Measurements from ENCODE around the gene TENM4. TPM values are rescaled to one million over a fixed set of nuclear protein-coding genes. Genes with fewer than 3 reads are reported as not detected.
A peak's percentile ranks its signal among the peaks of the same experiment; 100 is the strongest.

Gene TENM4
- total and polyA plus RNA-seq, 2 experiments from 2014 or later = 19.0 to 105 TPM

- H3K4me1 ChIP-seq (ENCODE audit: low read depth) = peaks cover 3% of the 10 kb centered on the region
- TF ChIP-seq CTCF (IDR thresholded peaks at IDR 0.05; ENCODE audit: low read depth, low read length) = no peak
- H3K36me3 ChIP-seq = no peaks in the 10 kb centered on the region
- no peak overlapping the region for H3K27ac ChIP-seq
- no peaks in the 10 kb centered on the region for H3K27me3 ChIP-seq
- H3K4me3 ChIP-seq = no peak overlapping the region
- DNase-seq (ENCODE audit: low read depth in 1 of 2, low spot score in 1 of 2) = no peak
- H3K9me3 ChIP-seq (ENCODE audit: low read depth) = no peaks in the 10 kb centered on the region
Measured at GRCh38 chr11:79249295-79249993, 191.4 kb downstream of the TENM4 start.

- Histone ChIP-seq H3K4me3 (no peak overlapping the region), H3K27ac (no peak overlapping the region), H3K27me3 (no peaks in the 10 kb centered on the region), H3K9me3 (ENCODE audit: low read depth) (no peaks in the 10 kb centered on the region), H3K4me1 (ENCODE audit: low read depth) (peaks cover 3% of the 10 kb centered on the region), H3K36me3 (no peaks in the 10 kb centered on the region)
- no peak for TF ChIP-seq CTCF (IDR thresholded peaks at IDR 0.05; ENCODE audit: low read depth, low read length)
- DNase-seq (ENCODE audit: low read depth in 1 of 2, low spot score in 1 of 2) = no peak
Measured at GRCh38 chr11:79244798-79245197, 196.0 kb downstream of the TENM4 start.

- Histone ChIP-seq H3K4me3 (no peak overlapping the region), H3K4me1 (ENCODE audit: low read depth) (peaks cover 3% of the 10 kb centered on the region), H3K9me3 (ENCODE audit: low read depth) (no peaks in the 10 kb centered on the region), H3K27me3 (no peaks in the 10 kb centered on the region), H3K27ac (no peak overlapping the region), H3K36me3 (no peaks in the 10 kb centered on the region)
- TF ChIP-seq CTCF (IDR thresholded peaks at IDR 0.05; ENCODE audit: low read depth, low read length) = no peak
- DNase-seq (ENCODE audit: low read depth in 1 of 2, low spot score in 1 of 2) = peak in 1 of 2 donors; percentile 92
Measured at GRCh38 chr11:79244241-79244772, 196.5 kb downstream of the TENM4 start.

- Histone ChIP-seq H3K27ac (no peak overlapping the region), H3K9me3 (ENCODE audit: low read depth) (no peaks in the 10 kb centered on the region), H3K4me3 (no peak overlapping the region), H3K27me3 (no peaks in the 10 kb centered on the region), H3K4me1 (ENCODE audit: low read depth) (peaks cover 3% of the 10 kb centered on the region), H3K36me3 (no peaks in the 10 kb centered on the region)
- DNase-seq (ENCODE audit: low read depth in 1 of 2, low spot score in 1 of 2) = no peak
- TF ChIP-seq CTCF (IDR thresholded peaks at IDR 0.05; ENCODE audit: low read depth, low read length) = no peak
Measured at GRCh38 chr11:79243422-79244210, 197.2 kb downstream of the TENM4 start.

GRCh38 chr11:79242616-79243015 lies 198.2 kb downstream of the TENM4 start:
- Histone ChIP-seq H3K4me1 (ENCODE audit: low read depth) (peaks cover 3% of the 10 kb centered on the region), H3K4me3 (no peak overlapping the region), H3K36me3 (no peaks in the 10 kb centered on the region), H3K27me3 (no peaks in the 10 kb centered on the region), H3K9me3 (ENCODE audit: low read depth) (no peaks in the 10 kb centered on the region), H3K27ac (no peak overlapping the region)
- DNase-seq (ENCODE audit: low read depth in 1 of 2, low spot score in 1 of 2) = no peak
- TF ChIP-seq CTCF (IDR thresholded peaks at IDR 0.05; ENCODE audit: low read depth, low read length) = no peak

Data from cardiac muscle cell (in vitro differentiated cells and primary cell).